ENCODE data around the gene ZDHHC13. TPM values are rescaled to one million over a fixed set of nuclear protein-coding genes. Genes with fewer than 3 reads are reported as not detected.

Gene ZDHHC13
- total RNA-seq, 4 donors from 2014 or later, result 7.4 to 31.5 (median 12.7) TPM

GRCh38 chr11:19194620-19195308 lies 77.8 kb downstream of the ZDHHC13 start:
- H3K4me1 ChIP-seq, result no peaks in the 10 kb centered on the region
- H3K9me3 ChIP-seq, result no peaks in the 10 kb centered on the region
- intact Hi-C loops (cut with DNase I; ENCODE audit: low total_unique reads), result no loop called here
- no peaks in the 10 kb centered on the region for H3K27me3 ChIP-seq
- no peaks in the 10 kb centered on the region for H3K36me3 ChIP-seq
- no peak overlapping the region for H3K27ac ChIP-seq
- TF ChIP-seq POLR2A (IDR thresholded peaks at IDR 0.05), result no peak
- TF ChIP-seq CTCF (IDR thresholded peaks at IDR 0.05), result no peak
- DNase-seq, result no peak
- no peak overlapping the region for H3K4me3 ChIP-seq

GRCh38 chr11:19196432-19196831 lies 79.5 kb downstream of the ZDHHC13 start:
- no peaks in the 10 kb centered on the region for H3K36me3 ChIP-seq
- no peaks in the 10 kb centered on the region for H3K4me1 ChIP-seq
- H3K27me3 ChIP-seq, result no peaks in the 10 kb centered on the region
- H3K4me3 ChIP-seq, result no peak overlapping the region
- H3K27ac ChIP-seq, result no peak overlapping the region
- no peaks in the 10 kb centered on the region for H3K9me3 ChIP-seq
- TF ChIP-seq CTCF (IDR thresholded peaks at IDR 0.05), result no peak
- DNase-seq, result no peak
- intact Hi-C loops (cut with DNase I; ENCODE audit: low total_unique reads), result no loop called here

- Histone ChIP-seq H3K36me3 (no peaks in the 10 kb centered on the region), H3K4me1 (no peaks in the 10 kb centered on the region), H3K27me3 (no peaks in the 10 kb centered on the region), H3K27ac (no peak overlapping the region), H3K9me3 (no peaks in the 10 kb centered on the region), H3K4me3 (no peak overlapping the region)
- DNase-seq, result no peak
- no peak for TF ChIP-seq POLR2A (IDR thresholded peaks at IDR 0.05)
- TF ChIP-seq CTCF (IDR thresholded peaks at IDR 0.05), result no peak
- intact Hi-C loops (cut with DNase I; ENCODE audit: low total_unique reads), result no loop called here
Measured at GRCh38 chr11:19199048-19199447, 82.1 kb downstream of the ZDHHC13 start.

- no peak for DNase-seq
- intact Hi-C loops (cut with DNase I; ENCODE audit: low total_unique reads), result no loop called here
- Histone ChIP-seq H3K27me3 (no peaks in the 10 kb centered on the region), H3K9me3 (no peaks in the 10 kb centered on the region), H3K27ac (no peak overlapping the region), H3K4me3 (no peak overlapping the region), H3K36me3 (no peaks in the 10 kb centered on the region), H3K4me1 (no peaks in the 10 kb centered on the region)
- TF ChIP-seq POLR2A (IDR thresholded peaks at IDR 0.05) (no peak), CTCF (IDR thresholded peaks at IDR 0.05) (no peak)
Measured at GRCh38 chr11:19199771-19200170, 82.8 kb downstream of the ZDHHC13 start.

GRCh38 chr11:19200410-19201201 lies 83.6 kb downstream of the ZDHHC13 start:
- TF ChIP-seq CTCF (IDR thresholded peaks at IDR 0.05) (no peak), POLR2A (IDR thresholded peaks at IDR 0.05) (no peak)
- no peak for DNase-seq
- no peak overlapping the region for H3K27ac ChIP-seq
- H3K4me3 ChIP-seq, result no peak overlapping the region
- no peaks in the 10 kb centered on the region for H3K27me3 ChIP-seq
- intact Hi-C loops (cut with DNase I; ENCODE audit: low total_unique reads), result no loop called here
- no peaks in the 10 kb centered on the region for H3K4me1 ChIP-seq
- H3K9me3 ChIP-seq, result no peaks in the 10 kb centered on the region
- H3K36me3 ChIP-seq, result no peaks in the 10 kb centered on the region
